ENCODE results near the gene BICRA.
A peak's percentile ranks its signal among the peaks of the same experiment; 100 is the strongest.
"Not testable (repeated sequence)": the region's sequence is repeated elsewhere in the genome, so short reads cannot be mapped to it uniquely, and the experiment has no call there.

Gene BICRA

GRCh38 chr19:47716270-47716937 is 107.5 kb downstream of the BICRA start:
- no peak for DNase-seq (ENCODE audit: low read depth)

GRCh38 chr19:47718415-47719046 is 109.6 kb downstream of the BICRA start:
- DNase-seq (ENCODE audit: low read depth), result not testable (repeated sequence)

GRCh38 chr19:47719047-47719859 is 110.3 kb downstream of the BICRA start:
- DNase-seq (ENCODE audit: low read depth), result no peak

GRCh38 chr19:47720669-47721422 is 111.9 kb downstream of the BICRA start:
- DNase-seq (ENCODE audit: low read depth), result no peak

- DNase-seq (ENCODE audit: low read depth), result no peak
Observed at GRCh38 chr19:47723581-47723940, 114.6 kb downstream of the BICRA start.

GRCh38 chr19:47725759-47726401 is 116.9 kb downstream of the BICRA start:
- no peak for DNase-seq (ENCODE audit: low read depth)

- no peak for DNase-seq (ENCODE audit: low read depth)
Observed at GRCh38 chr19:47726467-47726866, 117.5 kb downstream of the BICRA start.

- not testable (repeated sequence) for DNase-seq (ENCODE audit: low read depth)
Observed at GRCh38 chr19:47728295-47728694, 119.4 kb downstream of the BICRA start.

GRCh38 chr19:47729468-47729798 is 120.5 kb downstream of the BICRA start:
- DNase-seq (ENCODE audit: low read depth), result no peak

GRCh38 chr19:47729799-47730520 is 121.0 kb downstream of the BICRA start:
- DNase-seq (ENCODE audit: low read depth), result no peak

- DNase-seq (ENCODE audit: low read depth), result no peak
Observed at GRCh38 chr19:47730521-47730889, 121.6 kb downstream of the BICRA start.

GRCh38 chr19:47730910-47731309 is 122.0 kb downstream of the BICRA start:
- DNase-seq (ENCODE audit: low read depth), result no peak

- no peak for DNase-seq (ENCODE audit: low read depth)
Observed at GRCh38 chr19:47735131-47735530, 126.2 kb downstream of the BICRA start.

GRCh38 chr19:47740866-47741519 is 132.1 kb downstream of the BICRA start:
- no peak for DNase-seq (ENCODE audit: low read depth)

GRCh38 chr19:47741544-47742140 is 132.7 kb downstream of the BICRA start:
- no peak for DNase-seq (ENCODE audit: low read depth)

- no peak for DNase-seq (ENCODE audit: low read depth)
Observed at GRCh38 chr19:47742634-47743033, 133.7 kb downstream of the BICRA start.

- DNase-seq (ENCODE audit: low read depth), result peak; percentile 97
Observed at GRCh38 chr19:47745010-47745901, 136.3 kb downstream of the BICRA start, which contains the start of gene NOP53. Gene NOP53 (plus strand): TSS chr19:47745546. CDS start chr19:47745560, 14 bp downstream.

GRCh38 chr19:47746129-47746528 is 137.2 kb downstream of the BICRA start:
- not testable (repeated sequence) for DNase-seq (ENCODE audit: low read depth)

- no peak for DNase-seq (ENCODE audit: low read depth)
Observed at GRCh38 chr19:47749326-47749725, 140.4 kb downstream of the BICRA start.
